Stimulated activated CD4-positive, alpha-beta T cell treated with anti-CD3 and anti-CD28 coated beads, Interleukin-15, amount 100 ng/mL, for 48 hours (primary cell): ENCODE data around the gene SEMA3C.

Source experiments
- DNase-seq, 2 donors: peaks; one replicate each; pipeline ENCODE4 v3.0.0-alpha.2; 2020; ENCODE audit warnings: low read depth in 2 of 2

SEMA3C gene

GRCh38 chr7:80775897-80776296, 143.0 kb downstream of the SEMA3C start:
- no peak for DNase-seq

- no peak for DNase-seq
Measured at GRCh38 chr7:80775482-80775881, 143.4 kb downstream of the SEMA3C start.

- DNase-seq: no peak
Measured at GRCh38 chr7:80774843-80775242, 144.0 kb downstream of the SEMA3C start.

GRCh38 chr7:80773787-80774508, 144.9 kb downstream of the SEMA3C start:
- DNase-seq: no peak

DNA sequence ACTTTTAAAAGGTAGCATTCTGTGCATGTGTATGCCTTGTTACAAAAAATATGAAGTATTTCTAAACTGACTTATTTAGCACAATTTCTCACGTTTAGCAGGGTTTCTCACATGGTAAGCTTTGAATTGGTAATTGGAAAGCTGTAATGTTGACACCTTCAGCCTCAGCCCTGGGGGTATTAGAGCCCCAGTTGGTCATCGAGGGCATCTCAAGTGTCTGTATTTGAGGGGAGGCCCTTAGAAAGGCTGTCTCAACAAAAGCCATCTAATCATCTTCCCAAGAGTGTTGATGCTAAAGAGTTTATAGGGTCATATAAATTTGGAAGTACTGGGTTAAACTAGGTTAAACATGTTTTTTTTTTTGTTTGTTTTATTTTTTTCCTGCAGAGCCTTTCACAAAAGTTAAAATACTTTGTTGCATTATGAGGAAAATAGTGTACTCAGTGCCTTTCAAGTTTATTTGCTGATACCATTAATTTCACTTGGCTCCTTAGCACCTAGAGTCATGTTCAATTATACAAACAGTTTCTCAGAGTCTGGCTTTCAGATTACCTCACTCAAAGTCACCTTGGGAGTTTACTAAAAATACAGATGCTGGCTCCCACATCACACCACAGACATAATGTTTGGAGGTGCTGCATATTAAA, 146.4 kb downstream of the SEMA3C start:
- no peak for DNase-seq

GRCh38 chr7:80771523-80771922, 147.3 kb downstream of the SEMA3C start:
- no peak for DNase-seq

DNA sequence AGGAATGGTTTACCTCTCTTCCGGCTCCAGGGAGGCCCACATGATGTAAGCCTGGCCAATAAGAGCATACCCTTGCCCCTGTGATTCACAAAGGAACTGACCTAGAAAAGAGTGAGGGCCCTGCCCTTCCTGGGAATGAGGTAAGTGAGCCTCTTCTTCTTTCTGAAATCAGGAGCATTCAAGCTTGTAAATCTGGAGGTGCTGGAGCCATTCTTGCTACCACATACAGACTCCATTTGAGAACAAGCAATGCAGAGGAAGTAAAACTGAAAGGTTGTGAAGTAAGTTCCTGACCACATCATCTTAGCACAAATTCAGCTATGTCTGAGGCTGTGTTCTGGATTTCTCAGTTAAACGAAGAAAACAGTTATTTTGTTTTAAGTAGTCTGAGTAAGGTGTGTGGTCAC, 148.2 kb downstream of the SEMA3C start:
- no peak for DNase-seq

GRCh38 chr7:80770061-80770460, 148.8 kb downstream of the SEMA3C start:
- no peak for DNase-seq

- DNase-seq: no peak
Measured at GRCh38 chr7:80768756-80769155, 150.1 kb downstream of the SEMA3C start.

- DNase-seq: no peak
Measured at GRCh38 chr7:80767654-80768053, 151.2 kb downstream of the SEMA3C start.

DNA sequence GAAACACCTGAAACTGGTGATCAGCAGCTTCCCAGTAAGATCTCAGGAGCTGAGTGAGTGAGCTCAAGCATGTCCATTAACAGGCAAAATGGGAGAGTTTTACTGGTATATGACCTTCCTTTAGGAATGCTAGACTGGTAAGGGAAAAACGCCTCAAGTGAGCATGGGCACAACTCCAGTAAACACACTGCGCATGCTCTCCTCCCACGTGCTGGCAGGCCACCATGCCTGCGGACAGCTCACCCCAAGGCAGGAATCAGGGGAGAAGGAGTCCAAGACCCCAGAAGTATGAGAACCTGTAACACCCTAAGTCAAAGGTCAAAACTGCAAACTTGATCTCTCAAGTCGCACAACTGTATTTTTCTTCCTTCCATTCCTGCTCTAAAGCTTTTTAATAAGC, 152.1 kb downstream of the SEMA3C start:
- DNase-seq: no peak

GRCh38 chr7:80764132-80764531, 154.7 kb downstream of the SEMA3C start:
- DNase-seq: no peak

GRCh38 chr7:80763704-80764103, 155.1 kb downstream of the SEMA3C start:
- no peak for DNase-seq

- DNase-seq: no peak
Measured at GRCh38 chr7:80763289-80763688, 155.6 kb downstream of the SEMA3C start.

DNA sequence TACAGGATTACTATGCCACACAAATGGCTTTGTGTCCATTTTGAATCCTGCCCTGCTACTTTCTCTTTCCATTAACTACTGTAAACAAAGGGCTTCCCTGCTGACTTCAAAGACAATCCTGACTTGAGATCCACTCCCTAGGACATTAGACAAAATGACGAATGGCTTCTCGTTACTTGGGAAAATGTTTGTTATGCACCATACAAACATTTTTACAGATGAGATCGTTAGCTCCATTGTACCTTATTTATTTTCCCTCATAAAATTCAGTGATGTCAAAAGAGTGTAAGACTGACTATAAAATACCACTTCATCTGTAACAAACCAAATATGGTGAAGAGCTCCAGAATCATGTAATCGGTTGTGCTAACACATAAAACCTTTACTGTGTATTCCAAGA, 158.6 kb downstream of the SEMA3C start:
- DNase-seq: no peak

GRCh38 chr7:80752954-80753690, 165.7 kb downstream of the SEMA3C start:
- DNase-seq: no peak

DNA sequence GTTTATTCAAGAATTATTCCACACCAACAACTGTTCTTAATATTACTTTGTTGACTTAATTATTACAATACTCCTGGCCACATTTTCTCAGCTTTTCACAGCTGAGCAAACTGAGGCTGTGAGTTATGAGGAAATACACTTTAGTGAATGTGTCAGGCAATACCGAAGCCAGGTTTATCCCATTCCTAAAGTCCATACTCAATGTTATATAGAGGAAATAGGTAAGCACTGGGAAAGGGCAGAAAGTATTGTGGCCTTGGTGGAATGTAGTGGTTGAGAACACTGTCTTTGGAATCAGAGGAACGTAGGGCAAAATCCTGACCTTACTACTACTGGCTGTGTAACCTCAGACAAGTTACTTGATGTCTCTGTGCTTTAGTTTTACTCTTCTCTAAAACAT, 169.6 kb downstream of the SEMA3C start:
- no peak for DNase-seq

GRCh38 chr7:80748363-80749042, 170.3 kb downstream of the SEMA3C start:
- DNase-seq: no peak

- DNase-seq: no peak
Measured at GRCh38 chr7:80740778-80741545, 177.9 kb downstream of the SEMA3C start.

- DNase-seq: no peak
Measured at GRCh38 chr7:80736371-80737125, 182.3 kb downstream of the SEMA3C start.

DNA sequence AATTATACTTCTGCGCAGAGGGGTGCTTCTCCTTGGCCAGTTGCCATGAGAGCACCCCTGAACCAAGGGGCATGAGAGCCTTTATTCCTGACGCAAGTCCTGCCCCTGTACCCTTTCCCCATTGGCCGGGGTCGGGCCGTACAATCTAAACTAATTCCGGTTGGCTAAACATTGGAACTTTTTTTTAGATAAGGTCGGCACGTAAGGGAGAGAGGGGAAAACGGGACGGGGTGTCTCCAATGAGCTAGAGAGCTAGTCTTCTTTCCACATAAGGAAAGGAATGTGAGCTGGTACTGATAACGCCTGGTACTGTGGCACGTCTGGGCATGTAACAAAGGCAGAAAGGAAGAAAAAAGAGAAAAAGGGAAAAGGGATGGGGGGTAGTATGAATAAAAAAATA, 183.5 kb downstream of the SEMA3C start:
- no peak for DNase-seq
